HFF-Myc (cell line): ENCODE data around the gene ZNF292.
"Not testable (repeated sequence)": the region's sequence is repeated elsewhere in the genome, so short reads cannot be mapped to it uniquely, and the experiment has no call there.

Experiments used
- DNase-seq: peaks from one replicate; pipeline ENCODE4 v3.0.0-alpha.2; 2011; ENCODE audit warnings: low read depth; ENCODE audit errors: extremely low read depth
- H3K4me3 ChIP-seq: replicated peaks from 2 replicates; pipeline ENCODE4 v1.5.1; 2011; ENCODE audit warnings: low read depth, mild to moderate bottlenecking, control low read depth, low read length
- CTCF ChIP-seq: IDR thresholded peaks from 2 replicates; pipeline ENCODE4 v1.5.1; 2012; ENCODE audit warnings: mild to moderate bottlenecking, low read depth, low read length, control low read depth; ENCODE audit errors: missing control alignments

ZNF292 gene

GRCh38 chr6:87293526-87293925 is 138.2 kb downstream of the ZNF292 start:
- no peak for TF ChIP-seq CTCF
- DNase-seq = no peak
- H3K4me3 ChIP-seq = no peak overlapping the region

GRCh38 chr6:87297119-87297518 is 141.8 kb downstream of the ZNF292 start:
- H3K4me3 ChIP-seq = no peak overlapping the region
- DNase-seq = no peak
- no peak for TF ChIP-seq CTCF

- not testable (repeated sequence) for DNase-seq, H3K4me3 ChIP-seq
Measured at GRCh38 chr6:87301277-87301676, 145.9 kb downstream of the ZNF292 start.

DNA sequence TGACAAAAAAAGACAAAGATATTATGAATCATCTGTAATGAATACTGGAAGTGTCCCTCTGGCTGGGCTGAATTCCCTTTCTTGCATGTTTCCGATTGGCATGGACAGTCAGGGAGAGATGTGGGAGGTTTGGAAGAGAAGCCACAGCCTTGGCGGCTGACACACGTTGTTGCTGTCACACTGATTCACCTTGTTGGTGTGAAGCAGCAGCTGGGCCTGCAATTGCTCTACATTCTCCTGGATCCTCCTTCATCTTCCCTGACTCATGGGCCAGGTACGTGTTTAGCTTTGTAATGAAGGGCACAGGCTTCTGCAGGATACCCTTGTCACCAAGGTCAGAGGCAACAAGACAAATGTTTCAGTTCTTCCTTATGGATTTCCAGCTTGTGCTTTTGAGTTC is 153.6 kb downstream of the ZNF292 start:
- no peak for DNase-seq
- H3K4me3 ChIP-seq = no peak overlapping the region
- no peak for TF ChIP-seq CTCF

GRCh38 chr6:87312860-87313259 is 157.5 kb downstream of the ZNF292 start:
- TF ChIP-seq CTCF = no peak
- no peak overlapping the region for H3K4me3 ChIP-seq
- no peak for DNase-seq
